ENCODE data around the gene ANKS3. TPM values are rescaled to one million over a fixed set of nuclear protein-coding genes. Genes with fewer than 3 reads are reported as not detected.
A peak's percentile ranks its signal among the peaks of the same experiment; 100 is the strongest.

The ANKS3 gene
- total RNA-seq, 1 donor from 2014 or later, result 43.5 TPM

DNA sequence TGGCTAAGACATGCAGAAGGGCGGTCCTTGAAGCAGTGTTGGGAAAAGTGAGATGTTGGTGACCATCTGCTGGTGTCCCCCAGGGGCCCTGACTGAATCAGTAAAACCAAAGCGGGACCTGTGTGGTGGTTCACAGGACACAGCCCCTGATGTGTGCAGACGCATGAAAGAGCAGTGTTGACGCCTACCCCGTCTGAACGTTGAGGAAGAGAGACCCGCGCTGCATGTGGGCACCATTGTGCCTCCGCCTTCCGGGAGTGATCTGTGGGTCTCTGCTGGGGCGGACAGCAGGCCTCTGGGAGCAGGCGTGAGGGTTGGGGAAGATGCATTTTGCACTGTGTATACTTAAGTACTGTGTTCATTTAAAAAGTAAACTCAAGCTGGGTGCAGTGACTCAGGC lies 77.8 kb downstream of the ANKS3 start:
- Mint-ChIP-seq H3K9me3 (ENCODE audit: unreplicated experiment) (peaks cover 5% of the 10 kb centered on the region), H3K4me1 (ENCODE audit: low read depth, unreplicated experiment) (peaks cover 8% of the 10 kb centered on the region), H3K27ac (ENCODE audit: unreplicated experiment) (peak overlapping the region; percentile 87), H3K4me3 (ENCODE audit: unreplicated experiment) (peak overlapping the region; percentile 5), H3K36me3 (ENCODE audit: unreplicated experiment) (no peaks in the 10 kb centered on the region), H3K27me3 (ENCODE audit: unreplicated experiment) (peaks cover 7% of the 10 kb centered on the region)
- peak; percentile 51 for DNase-seq
- no peak for TF ChIP-seq CTCF (IDR thresholded peaks at IDR 0.05; ENCODE audit: partially characterized antibody, unreplicated experiment)

DNA sequence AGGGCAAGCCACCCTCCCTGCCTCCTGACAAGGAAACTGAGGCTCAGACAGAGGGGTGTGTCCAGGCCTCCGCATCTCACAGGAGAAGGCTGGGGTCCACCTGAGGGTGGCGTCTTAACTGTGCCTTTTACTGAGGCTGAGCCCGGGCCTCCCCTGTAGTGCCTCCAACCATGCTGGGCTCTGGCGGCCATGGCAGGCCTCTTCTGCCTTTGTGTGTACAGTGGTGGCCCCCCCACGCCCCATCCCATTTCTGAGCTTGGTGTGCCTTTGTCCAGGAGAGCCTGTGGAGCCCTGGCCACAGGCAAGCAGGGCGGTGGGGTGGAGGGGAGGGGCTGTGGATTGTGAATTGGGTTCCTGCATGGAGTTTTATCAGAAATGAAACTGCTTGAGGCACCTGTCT lies 78.3 kb downstream of the ANKS3 start:
- peak overlapping the region; percentile 5 for H3K4me3 Mint-ChIP-seq (ENCODE audit: unreplicated experiment)
- peaks cover 5% of the 10 kb centered on the region for H3K9me3 Mint-ChIP-seq (ENCODE audit: unreplicated experiment)
- DNase-seq, result no peak
- peaks cover 7% of the 10 kb centered on the region for H3K27me3 Mint-ChIP-seq (ENCODE audit: unreplicated experiment)
- no peak for TF ChIP-seq CTCF (IDR thresholded peaks at IDR 0.05; ENCODE audit: partially characterized antibody, unreplicated experiment)
- peak overlapping the region; percentile 87 for H3K27ac Mint-ChIP-seq (ENCODE audit: unreplicated experiment)
- no peaks in the 10 kb centered on the region for H3K36me3 Mint-ChIP-seq (ENCODE audit: unreplicated experiment)
- peaks cover 8% of the 10 kb centered on the region for H3K4me1 Mint-ChIP-seq (ENCODE audit: low read depth, unreplicated experiment)

- Mint-ChIP-seq H3K27ac (ENCODE audit: unreplicated experiment) (no peak overlapping the region), H3K27me3 (ENCODE audit: unreplicated experiment) (peaks cover 7% of the 10 kb centered on the region), H3K9me3 (ENCODE audit: unreplicated experiment) (peaks cover 5% of the 10 kb centered on the region), H3K4me1 (ENCODE audit: low read depth, unreplicated experiment) (peaks cover 8% of the 10 kb centered on the region), H3K4me3 (ENCODE audit: unreplicated experiment) (no peak overlapping the region), H3K36me3 (ENCODE audit: unreplicated experiment) (no peaks in the 10 kb centered on the region)
- DNase-seq, result no peak
- TF ChIP-seq CTCF (IDR thresholded peaks at IDR 0.05; ENCODE audit: partially characterized antibody, unreplicated experiment), result no peak
These were observed 79.0 kb downstream of the ANKS3 start for GRCh38 chr16:4654964-4655590.

DNA sequence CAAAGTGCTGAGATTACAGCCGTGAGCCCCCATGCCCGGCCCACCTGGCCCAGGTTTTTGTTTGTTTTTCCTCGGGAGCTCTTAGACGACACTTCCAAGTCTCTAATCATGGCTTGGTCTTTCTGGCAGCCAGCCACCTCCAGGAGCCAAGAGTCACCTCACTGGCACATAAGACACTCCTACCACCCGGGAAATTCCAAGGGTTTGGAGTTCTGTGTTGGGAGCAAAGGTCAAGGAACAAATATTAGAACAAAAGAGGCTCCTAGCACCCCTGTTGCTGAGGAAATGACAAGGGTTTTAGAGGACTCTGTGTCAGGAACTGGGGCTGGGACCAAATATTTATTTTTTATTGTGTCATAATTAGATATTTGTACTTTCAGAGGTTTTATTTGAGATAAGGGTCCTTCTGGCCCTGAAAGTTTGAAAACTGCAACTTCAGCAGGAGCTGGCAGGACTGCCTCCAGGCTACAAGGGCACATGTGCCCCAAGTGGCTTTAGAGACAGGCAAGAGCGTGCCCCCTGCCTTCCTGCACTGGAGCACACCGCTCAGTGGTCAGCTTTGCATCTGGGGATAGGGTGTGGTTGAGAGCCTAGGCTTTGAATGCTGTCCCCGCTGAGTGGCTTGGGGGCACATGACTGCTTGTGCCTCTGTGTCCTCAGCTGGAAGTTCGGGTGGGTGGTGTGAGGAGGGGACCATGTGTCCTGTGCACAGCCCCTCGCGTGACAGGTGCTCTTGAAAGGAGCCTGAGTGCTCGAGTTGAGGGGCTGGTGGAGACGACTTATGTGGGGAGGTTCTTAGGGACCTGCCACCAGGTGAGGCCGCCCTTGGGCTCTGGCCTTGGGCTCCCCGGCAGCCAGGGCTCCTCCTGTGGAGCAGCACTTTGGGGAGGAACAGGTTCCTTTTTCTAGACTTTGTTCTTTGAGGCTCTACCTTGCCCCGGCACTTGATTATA lies 79.8 kb downstream of the ANKS3 start:
- Mint-ChIP-seq H3K27me3 (ENCODE audit: unreplicated experiment) (peaks cover 9% of the 10 kb centered on the region), H3K27ac (ENCODE audit: unreplicated experiment) (peak overlapping the region; percentile 22), H3K9me3 (ENCODE audit: unreplicated experiment) (peaks cover 7% of the 10 kb centered on the region), H3K36me3 (ENCODE audit: unreplicated experiment) (peaks cover 3% of the 10 kb centered on the region), H3K4me1 (ENCODE audit: low read depth, unreplicated experiment) (peaks cover 8% of the 10 kb centered on the region), H3K4me3 (ENCODE audit: unreplicated experiment) (no peak overlapping the region)
- DNase-seq, result no peak
- no peak for TF ChIP-seq CTCF (IDR thresholded peaks at IDR 0.05; ENCODE audit: partially characterized antibody, unreplicated experiment)

DNA sequence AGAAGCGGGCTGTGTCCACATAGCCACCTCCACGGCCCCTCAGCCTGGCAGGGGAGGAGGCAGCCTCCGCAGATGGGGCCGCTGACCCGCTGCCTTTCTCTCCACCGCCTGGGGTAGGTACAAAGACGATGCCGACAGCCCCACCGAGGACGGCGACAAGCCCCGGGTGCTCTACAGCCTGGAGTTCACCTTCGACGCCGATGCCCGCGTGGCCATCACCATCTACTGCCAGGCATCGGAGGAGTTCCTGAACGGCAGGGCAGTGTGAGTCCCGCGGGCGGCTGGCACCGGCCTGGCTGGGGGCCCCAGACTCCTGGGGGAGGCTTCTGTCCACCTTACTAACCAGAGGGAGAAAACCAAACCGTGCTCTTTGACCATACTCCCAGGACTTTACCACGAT lies 81.5 kb downstream of the ANKS3 start:
- no peak for DNase-seq
- H3K27me3 Mint-ChIP-seq (ENCODE audit: unreplicated experiment), result peaks cover 10% of the 10 kb centered on the region
- H3K9me3 Mint-ChIP-seq (ENCODE audit: unreplicated experiment), result peaks cover 10% of the 10 kb centered on the region
- peaks cover 9% of the 10 kb centered on the region for H3K36me3 Mint-ChIP-seq (ENCODE audit: unreplicated experiment)
- H3K27ac Mint-ChIP-seq (ENCODE audit: unreplicated experiment), result no peak overlapping the region
- H3K4me3 Mint-ChIP-seq (ENCODE audit: unreplicated experiment), result no peak overlapping the region
- no peak for TF ChIP-seq CTCF (IDR thresholded peaks at IDR 0.05; ENCODE audit: partially characterized antibody, unreplicated experiment)
- H3K4me1 Mint-ChIP-seq (ENCODE audit: low read depth, unreplicated experiment), result peaks cover 8% of the 10 kb centered on the region
